SW480 (cell line): ENCODE results near the gene KCNMB1.

Experiments
- DNase-seq: peaks from one replicate; pipeline ENCODE4 v3.0.0-alpha.2; 2016; ENCODE audit warnings: low spot score

Gene KCNMB1, protein sequence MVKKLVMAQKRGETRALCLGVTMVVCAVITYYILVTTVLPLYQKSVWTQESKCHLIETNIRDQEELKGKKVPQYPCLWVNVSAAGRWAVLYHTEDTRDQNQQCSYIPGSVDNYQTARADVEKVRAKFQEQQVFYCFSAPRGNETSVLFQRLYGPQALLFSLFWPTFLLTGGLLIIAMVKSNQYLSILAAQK

DNA sequence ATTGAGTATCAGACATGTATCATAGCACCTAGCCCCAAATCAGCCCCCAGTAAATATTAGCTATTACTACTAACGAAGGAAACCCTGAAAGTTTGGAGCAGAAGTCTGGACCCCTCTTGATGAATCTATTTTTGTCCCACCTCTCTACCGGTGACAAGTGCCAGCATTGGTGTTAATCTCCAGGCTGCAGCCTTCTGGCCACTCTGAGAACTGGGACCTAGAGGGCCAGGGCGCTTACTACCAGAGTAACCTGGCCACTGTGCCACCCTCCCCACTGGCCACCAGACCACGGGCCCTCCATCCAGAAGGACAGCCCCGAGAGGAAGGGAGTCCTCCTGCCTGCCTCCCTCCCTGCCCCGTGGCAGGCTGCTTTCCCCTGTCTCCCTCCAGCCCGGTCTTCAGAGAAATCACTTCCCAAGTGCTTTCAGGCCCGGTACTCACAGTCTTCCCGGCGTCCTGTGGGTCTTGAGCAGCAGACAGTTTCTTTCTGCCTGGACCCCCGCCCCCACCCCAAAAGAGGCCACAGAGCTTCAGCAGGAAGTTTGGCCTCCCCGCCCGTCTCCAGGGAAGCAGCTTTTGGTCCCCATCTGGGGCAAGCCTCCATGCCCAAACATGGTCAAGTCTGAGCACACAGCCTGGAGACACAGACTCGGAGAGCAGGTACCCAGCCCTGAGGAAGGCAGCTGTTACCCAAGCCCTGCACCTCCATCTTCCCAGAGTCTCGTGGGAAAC, at the start of gene KCNMB1:
KCNMB1 (minus strand) TSS at position 550 of the 732 bp plus-strand sequence. CDS start 3,920 bp downstream, outside the sequence.
- no peak for DNase-seq

- DNase-seq = no peak
Observed at GRCh38 chr5:170438581-170438980, 49.4 kb upstream of the KCNMB1 start.

DNA sequence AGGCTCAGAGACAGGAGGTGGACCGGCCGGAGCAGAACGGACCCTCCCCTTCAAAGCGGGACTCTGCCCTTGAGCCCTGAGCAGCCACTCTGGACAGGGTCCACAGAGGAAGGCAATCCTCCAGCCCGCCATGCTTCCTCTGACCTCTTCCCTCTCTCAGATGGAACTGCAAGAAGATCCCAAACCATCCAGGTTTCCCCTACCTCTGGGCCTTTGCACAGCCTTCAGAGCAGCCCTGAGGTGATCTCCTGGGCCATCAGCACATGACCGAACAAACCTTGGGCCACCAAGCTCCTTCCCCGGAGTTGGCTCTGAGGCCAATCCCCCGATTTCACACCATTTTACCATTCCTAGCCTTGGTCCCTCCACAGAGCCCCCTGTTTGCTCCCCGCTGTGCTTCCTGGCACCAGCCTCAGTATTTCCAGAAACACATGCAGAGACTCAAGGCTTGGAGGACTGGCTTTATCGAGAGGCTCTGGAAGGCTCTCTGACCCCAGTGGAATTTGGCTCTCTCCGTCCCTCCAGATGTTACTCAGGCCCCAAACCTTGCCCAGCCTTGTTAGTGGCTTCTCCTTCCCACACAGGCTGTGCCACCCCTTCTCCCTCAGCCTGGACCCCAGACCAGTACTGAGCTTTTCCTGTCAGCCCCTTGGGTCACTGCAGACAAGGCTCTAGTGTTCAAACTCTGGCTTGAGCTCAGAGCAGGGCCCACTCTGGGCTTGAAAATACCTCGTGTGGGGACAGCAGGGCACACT, 48.6 kb upstream of the KCNMB1 start:
- DNase-seq = no peak

GRCh38 chr5:170436335-170436734, 47.2 kb upstream of the KCNMB1 start:
- DNase-seq = no peak

GRCh38 chr5:170434966-170435605, 45.9 kb upstream of the KCNMB1 start:
- peak; percentile 50 for DNase-seq

- no peak for DNase-seq
Observed at GRCh38 chr5:170432669-170433068, 43.5 kb upstream of the KCNMB1 start.

DNA sequence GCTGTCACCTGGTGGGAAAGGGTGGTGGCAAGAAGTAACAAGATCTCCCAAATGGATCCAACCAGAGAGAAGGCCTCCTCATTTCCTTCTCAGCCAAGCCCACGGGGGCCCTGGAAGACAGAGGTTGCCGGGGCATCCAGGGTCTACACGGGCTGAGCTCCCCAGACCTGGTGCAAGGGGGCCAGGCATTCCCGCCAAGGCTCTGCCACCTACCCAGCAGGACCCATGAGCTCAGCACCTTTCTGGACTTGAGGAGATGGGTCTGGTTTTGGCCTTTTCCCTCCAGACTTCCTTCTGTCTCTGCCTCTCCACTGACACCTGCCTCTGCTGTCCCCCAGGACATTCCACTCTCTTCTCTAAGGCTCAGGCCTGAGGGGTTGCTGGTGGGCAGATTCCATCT, 42.4 kb upstream of the KCNMB1 start:
- DNase-seq = no peak

DNA sequence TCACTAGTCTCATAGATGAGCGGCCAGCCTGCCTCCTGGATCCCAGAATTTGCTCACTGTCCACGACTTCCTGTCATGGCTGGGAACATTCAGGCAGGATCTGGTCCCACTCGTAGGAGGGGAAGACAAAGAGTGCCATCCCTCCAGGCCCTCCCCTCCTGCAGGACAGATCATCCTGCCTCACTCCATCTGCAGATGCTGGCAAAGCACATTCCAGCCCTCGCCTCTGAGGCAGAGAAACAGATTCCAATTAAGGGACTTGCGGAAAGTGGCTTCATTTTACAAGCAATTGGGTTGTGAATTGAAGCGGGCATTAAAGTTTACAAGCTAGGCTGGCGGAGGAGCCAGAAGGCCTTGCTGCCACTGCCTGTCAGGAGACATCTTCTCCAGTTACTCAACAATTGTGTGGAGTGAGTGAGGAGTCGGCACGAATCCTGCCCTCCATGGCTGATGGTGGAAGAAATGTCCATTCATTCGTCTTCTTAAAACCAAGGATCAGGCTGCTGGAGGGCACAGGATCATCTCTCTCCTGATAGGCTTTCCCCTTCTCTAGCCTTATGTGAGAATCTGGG, 41.8 kb upstream of the KCNMB1 start:
- no peak for DNase-seq

GRCh38 chr5:170430256-170430655, 41.1 kb upstream of the KCNMB1 start:
- no peak for DNase-seq

GRCh38 chr5:170429014-170429413, 39.8 kb upstream of the KCNMB1 start:
- DNase-seq = peak; percentile 50

- no peak for DNase-seq
Observed at GRCh38 chr5:170427672-170428236, 38.6 kb upstream of the KCNMB1 start.

- no peak for DNase-seq
Observed at GRCh38 chr5:170426786-170427185, 37.6 kb upstream of the KCNMB1 start.

GRCh38 chr5:170426149-170426767, 37.1 kb upstream of the KCNMB1 start:
- no peak for DNase-seq

- no peak for DNase-seq
Observed at GRCh38 chr5:170425731-170426130, 36.6 kb upstream of the KCNMB1 start.

GRCh38 chr5:170424629-170425028, 35.5 kb upstream of the KCNMB1 start:
- DNase-seq = no peak

DNA sequence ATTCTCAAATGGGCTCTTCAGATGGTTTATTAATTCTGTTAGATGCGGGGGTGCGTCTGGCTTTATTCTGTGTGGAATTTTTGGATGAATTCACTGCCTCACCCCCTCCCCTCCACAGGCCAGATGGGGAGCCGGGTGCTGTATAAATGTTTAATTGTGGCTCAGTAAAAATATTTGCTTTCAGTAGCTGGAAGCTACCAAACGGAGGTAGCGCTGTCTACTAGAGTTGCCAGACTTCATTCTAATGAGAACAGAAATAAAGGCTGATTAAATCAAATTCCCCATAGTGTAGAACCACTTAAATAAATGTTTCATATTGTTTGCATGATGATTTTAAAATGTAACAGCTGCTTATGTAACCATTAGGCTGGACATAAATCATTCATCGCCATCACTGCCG, 34.5 kb upstream of the KCNMB1 start:
- DNase-seq = no peak

DNA sequence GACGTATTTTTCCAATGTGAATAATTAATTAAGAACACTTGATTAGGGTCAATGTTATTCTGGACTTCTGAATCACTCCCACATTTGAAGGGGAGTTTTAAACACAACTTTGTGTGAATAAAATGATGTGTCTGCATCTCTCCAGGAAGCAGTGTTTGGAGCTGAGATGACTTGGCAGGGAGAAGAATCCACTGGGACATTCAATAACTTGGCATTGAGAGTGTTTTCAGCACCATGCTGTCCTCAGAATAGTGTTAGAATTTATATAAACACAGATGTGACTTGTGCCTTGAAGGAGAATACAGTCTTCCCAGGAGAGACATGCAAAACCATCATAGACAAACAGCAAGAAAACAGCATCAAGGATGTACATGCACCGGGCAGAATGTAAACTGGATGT, 32.7 kb upstream of the KCNMB1 start:
- no peak for DNase-seq

- DNase-seq = peak; percentile 73
Observed at GRCh38 chr5:170420806-170421412, 31.7 kb upstream of the KCNMB1 start.

- DNase-seq = no peak
Observed at GRCh38 chr5:170419643-170420042, 30.5 kb upstream of the KCNMB1 start.

GRCh38 chr5:170418736-170419135, 29.6 kb upstream of the KCNMB1 start:
- DNase-seq = no peak

DNA sequence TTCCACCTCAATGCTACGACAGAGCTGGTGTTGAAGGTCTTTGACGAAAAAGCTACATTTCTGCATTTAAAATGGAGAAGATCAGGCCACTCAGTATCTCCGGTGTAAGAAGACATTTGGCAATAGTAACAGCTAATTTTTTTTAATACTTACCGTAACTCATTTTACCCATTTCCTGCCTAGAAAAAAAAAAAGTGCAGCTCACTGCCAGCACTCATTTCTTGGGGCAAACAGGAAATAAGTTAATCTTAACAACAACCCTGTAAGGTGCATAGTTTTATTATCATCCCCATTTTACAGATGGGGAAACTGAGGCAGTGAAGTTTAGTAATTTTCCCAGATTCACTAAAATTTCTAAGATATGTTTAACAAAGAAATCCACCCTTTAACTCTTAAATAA, 27.4 kb upstream of the KCNMB1 start:
- DNase-seq = no peak
